Myometrial cell (primary cell): ENCODE results near the gene SLC7A11. TPM values are rescaled to one million over a fixed set of nuclear protein-coding genes. Genes with fewer than 3 reads are reported as not detected.

Experiments used
- total RNA-seq: library from RNA; depleted of rRNA; stranded (reverse); fragments of >200 nt; gene quantifications from 2 replicates; pipeline ENCODE4 v1.2.3, GENCODE V29; 2015

SLC7A11 gene
- 24.8 and 34.9 TPM in 2 replicates for total RNA-seq

DNA sequence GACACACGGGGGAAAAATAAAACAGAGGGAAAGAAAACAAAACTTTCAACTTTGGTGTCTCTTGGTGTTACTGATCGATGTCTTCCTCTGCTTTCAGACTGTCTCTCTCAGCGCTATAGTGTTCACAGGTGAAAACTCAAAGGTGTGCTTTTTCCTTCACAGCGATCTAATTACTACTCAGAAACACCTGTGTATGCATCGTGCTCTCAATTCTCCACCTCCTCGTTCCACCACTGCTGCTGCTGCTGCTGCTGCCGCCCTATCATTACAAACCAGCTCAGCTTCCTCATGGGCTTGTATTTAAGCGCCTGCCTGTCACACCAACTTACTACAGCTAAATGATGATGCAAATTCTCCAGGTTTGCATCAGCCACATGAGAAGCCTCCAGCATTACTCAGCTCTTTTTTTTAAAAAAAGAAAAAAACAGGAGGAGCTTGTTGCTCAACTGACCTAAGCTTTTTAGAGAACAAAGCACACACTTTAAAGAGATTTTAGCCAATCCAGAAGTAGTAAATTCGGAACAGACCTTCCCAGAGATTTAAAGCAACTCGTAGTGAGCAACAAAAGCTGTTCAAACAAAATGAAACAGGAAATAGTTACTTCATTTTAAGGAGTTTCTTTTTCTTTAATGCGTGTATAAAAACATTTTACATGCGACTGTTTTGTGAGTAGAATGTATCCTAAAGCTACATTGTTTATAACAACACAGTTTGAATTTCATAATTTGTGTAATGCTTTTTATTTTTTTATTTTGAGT is at the start of gene SLC7A11:
Gene SLC7A11, minus strand, starts transcription at position 274 of the 758 bp plus-strand sequence. CDS start 280 bp downstream, outside the sequence.

